Epithelial cell of proximal tubule (primary cell): ENCODE results near the gene ALDOB. TPM values are rescaled to one million over a fixed set of nuclear protein-coding genes. Genes with fewer than 3 reads are reported as not detected.

Source experiments
- DNase-seq: peaks from one replicate; pipeline ENCODE4 v3.0.0-alpha.2; 2011; ENCODE audit warnings: low read depth
- H3K4me3 ChIP-seq: 2 replicates; pipeline ENCODE4 v1.5.1; 2011; ENCODE audit warnings: low read depth, mild to moderate bottlenecking, low read length
- CTCF ChIP-seq: conservative IDR thresholded peaks from 2 replicates; pipeline ENCODE4 v1.5.1; 2012; ENCODE audit warnings: low read depth, mild to moderate bottlenecking, low read length
- total RNA-seq: library from RNA; depleted of rRNA; stranded (reverse); fragments of >200 nt; gene quantifications from 2 replicates; pipeline ENCODE4 v1.2.3, GENCODE V29; 2015

The ALDOB gene
- total RNA-seq, 1 donor from 2014 or later = not detected

DNA sequence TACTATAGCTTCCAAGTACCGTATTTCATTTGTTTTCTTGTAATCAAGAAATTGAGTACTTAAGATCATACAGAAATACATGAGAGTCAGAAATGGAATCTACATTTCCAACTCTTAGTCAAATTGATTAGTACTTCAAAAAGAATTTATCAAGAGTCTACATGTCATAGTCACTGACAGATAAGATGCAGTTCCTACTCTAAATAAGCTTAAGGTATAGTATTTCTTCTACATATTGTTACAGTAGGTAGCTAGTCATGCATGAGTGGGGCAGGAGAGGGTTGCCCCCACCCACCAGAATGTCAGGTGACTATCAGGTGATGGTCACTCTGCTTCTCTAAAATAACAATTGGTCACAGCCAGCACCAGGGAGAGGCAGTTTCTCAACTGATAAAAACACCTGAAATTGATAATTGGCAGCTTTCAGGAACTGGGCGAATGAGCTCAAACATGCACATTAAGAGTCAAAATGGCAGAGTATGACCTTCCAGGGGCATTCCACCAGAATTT is 53.7 kb downstream of the ALDOB start:
- DNase-seq = no peak
- no peak overlapping the region for H3K4me3 ChIP-seq
- no peak for TF ChIP-seq CTCF

DNA sequence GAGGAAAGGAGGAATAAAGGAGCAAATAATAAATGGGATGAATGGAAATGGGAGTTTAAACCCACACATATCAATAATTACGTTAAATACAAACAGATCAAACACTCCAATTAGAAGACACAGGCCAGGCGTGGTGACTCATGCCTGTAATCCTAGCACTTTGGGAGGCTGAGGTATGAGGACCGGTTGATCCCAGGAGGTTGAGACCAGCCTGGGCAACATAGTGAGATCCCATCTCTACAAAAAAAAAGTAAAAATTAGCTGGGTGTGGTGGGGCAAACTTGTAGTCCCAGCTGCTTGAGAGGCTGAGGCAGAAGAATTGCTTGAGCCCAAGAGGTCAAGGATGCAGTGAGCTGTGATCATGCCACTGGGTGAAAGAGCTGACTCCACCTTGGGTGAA is 54.5 kb downstream of the ALDOB start:
- DNase-seq = no peak
- H3K4me3 ChIP-seq = no peak overlapping the region
- no peak for TF ChIP-seq CTCF

GRCh38 chr9:101380295-101380694 is 55.3 kb downstream of the ALDOB start:
- no peak overlapping the region for H3K4me3 ChIP-seq
- no peak for DNase-seq
- no peak for TF ChIP-seq CTCF

- no peak for TF ChIP-seq CTCF
- H3K4me3 ChIP-seq = no peak overlapping the region
- no peak for DNase-seq
Measured at GRCh38 chr9:101376111-101376848, 59.3 kb downstream of the ALDOB start.

GRCh38 chr9:101375546-101375945 is 60.0 kb downstream of the ALDOB start:
- no peak for DNase-seq
- H3K4me3 ChIP-seq = no peak overlapping the region
- TF ChIP-seq CTCF = no peak

- DNase-seq = no peak
- H3K4me3 ChIP-seq = no peak overlapping the region
- no peak for TF ChIP-seq CTCF
Measured at GRCh38 chr9:101372327-101373118, 63.1 kb downstream of the ALDOB start.
